ENCODE data around the gene CCDC184.

CCDC184 gene

DNA sequence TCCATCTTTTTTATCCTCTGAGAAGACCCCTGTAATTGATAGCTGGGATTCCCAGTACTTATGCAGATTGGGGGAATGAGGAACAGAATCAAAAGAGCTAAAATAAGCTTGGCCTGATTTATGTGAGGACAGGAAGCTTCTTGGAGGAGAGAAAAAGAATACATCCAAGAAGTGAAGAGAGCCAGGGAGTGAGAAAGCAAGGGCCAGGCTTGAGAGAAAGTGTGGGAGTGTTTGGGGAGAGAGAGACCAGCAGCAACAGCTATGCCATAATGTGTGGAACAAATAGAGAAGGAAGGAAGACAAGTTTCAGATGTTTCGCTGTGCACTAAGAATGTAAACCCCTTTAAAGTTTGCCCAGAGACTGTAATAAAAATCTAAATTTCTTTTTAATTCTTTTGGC lies 4.0 kb upstream of the CCDC184 start:
- DNase-seq: no peak

DNA sequence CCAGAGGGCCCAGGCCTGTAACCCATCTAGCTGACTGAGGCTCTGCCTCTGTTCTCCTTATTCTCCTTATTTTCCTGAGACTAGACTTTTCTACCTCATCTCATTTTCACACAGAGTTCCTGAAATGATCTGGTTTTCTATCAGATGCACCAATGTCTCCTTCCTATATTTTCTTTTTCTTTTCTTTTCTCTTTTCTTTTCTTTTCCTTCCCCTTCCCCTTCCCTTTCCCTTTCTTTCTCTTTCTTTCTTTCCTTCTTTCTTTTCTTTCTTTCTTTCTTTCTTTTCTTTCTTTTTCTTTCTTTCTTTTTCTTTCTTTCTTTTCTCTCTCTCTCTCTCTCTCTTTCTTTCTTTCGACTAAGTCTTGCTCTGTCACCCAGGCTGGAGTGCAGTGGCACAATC lies 3.0 kb upstream of the CCDC184 start:
- no peak for DNase-seq

DNA sequence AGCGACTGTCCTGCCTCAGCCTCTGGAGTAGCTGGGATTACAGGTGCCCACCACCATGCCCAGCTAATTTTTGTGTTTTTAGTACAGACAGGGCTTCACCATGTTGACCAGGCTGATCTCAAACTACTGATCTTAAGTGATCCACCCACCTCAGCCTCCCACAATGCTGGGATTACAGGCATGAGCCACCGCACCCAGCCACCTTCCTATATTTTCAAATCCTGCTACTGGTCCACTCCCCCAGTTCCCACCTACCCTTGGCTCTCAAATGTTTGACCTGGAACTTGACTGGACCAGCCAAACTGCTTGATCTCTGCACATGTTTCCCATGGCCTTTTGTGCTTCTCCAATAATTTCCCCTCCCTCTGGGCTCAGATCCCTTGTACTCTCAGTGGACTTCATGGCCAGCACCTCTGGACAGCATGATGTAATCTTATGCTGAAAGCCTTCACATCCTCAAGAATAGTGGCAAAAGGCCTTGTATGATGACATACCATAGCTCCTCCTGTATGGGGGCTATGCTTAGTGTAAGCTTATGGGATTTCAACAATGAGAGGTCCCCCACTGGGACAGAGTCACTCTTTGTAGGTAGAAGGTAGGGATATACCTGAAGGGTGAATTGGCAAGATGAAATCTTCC lies 2.5 kb upstream of the CCDC184 start:
- no peak for DNase-seq

DNA sequence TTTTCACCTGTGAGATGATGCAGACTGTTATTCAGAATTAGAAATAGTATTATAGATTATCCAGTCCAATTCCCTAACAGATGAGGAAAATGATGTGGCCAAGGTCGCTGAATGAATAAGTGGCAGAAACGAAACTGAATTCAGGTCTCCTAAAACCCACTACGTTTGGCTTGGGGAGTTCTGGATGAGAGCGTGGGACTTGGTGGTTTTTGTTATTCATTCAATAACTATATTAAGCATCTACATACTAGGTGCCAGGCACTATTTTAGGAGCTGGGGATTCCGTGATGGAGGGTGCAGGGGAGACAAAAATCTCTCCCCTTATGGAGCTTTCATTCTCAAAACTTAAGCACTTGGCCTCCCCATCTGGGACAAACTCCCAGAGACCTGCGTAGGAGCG lies 813 bp upstream of the CCDC184 start:
- no peak for DNase-seq

DNA sequence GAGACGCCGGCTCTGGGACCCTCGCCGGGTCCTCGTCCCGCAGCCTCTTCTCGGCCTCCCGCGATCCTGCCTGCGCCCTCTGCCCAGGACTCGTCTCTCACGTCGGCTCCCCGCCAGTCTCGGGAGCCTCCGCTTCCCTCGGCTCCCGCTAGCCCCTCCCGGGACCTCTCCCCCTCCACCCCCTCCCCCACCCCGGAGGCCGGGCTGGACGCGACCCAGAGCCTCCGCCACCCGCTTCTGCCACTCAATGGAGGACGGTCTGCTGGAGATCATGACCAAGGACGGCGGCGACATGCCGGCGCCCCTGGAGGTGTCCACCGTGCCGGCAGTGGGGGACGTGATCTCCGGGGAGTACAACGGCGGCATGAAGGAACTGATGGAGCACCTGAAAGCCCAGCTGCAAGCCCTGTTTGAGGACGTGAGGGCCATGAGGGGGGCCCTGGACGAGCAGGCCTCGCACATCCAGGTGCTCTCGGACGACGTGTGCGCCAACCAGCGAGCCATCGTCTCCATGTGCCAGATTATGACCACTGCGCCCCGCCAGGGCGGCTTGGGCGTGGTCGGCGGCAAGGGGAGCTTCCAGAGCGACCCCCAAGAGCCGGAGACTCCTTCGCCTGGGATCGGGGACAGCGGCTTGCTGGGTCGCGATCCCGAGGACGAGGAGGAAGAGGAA lies 568 bp downstream of the CCDC184 start:
- DNase-seq: no peak

DNA sequence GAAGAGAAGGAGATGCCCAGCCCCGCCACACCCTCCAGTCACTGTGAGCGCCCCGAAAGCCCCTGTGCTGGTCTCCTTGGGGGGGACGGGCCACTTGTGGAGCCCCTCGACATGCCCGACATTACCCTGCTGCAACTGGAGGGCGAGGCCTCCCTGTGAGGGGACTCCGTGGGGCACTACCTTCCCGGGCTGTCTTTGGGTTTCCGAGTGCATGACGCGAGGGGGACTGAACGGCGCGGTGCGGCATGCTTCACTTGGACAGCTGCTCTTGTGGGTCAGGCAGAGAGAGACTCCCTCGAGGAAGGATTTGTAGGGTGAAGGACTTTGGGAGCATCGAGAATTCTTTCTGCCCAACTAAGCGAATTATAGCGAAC lies 1.1 kb downstream of the CCDC184 start:
- no peak for DNase-seq

DNA sequence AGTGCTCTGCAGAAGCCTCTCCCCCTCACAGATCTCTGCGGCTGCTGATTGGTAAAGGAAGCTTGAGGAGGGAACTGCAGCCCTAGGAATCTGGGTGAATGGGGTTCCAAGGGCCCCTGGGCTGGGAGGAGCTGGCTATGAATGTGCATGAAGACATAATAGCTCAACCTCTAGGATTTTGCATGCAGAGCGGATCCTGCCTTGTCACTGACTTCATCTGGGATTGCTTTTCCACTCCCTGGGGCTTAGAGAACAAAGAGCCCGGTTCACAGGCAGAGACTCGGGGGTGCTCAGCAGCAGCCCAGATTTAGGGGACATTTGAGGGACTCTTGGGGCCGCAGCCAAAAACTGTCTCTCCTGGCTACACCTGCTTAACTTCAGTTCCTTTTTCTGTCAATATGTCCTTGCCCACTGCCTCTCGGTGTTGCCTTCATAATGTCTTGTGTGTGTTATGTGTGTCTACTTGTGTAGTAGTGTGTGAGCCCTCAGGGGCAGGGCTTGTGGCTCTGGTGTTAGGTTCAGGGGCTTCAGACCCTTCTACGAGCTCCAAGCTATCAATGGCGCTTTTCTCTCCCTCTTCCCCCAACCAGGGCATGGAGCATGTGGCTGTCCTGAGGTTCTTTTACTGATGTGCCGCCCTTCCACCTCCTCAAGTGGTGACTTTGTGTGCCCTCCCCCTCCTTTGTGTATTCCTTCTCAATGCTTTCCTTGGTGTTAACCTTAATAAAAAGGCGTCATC lies 1.9 kb downstream of the CCDC184 start:
- DNase-seq: peak; percentile 31

DNA sequence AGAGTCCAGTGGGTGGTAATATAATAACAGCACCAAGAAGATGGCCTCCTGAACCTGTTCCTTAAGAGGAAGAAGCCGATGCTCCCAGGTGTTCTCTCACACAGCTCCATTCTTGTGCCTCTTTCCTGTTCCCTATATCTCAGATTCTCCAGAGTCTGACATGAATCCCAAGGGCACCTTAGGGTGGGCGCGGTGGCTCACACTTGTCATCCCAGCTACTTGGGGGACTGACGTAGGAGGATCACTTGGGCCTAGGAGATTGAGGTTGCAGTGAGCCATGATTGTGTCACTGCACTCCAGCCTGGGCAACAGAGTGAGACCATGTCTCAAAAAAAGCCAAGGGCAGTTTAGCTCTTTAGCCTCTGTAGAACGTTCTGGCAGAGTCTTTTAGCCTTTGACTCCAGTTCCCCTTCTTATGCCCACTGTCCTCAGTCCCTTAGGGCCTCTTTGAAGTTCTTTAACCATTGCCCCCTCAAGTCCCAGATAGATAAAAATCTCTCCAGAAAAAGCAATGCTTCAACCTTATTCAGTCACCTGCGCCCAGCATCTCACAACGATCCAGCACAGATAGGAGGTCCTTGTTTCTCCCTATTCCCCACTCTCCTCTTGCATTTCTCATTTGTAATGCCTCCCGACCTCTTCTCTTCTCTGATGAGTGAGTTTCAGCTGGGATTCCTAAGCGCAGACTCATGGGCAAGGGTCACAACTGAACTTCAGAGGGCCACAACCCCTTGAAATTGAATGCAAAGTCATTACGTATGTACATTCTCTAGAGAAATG lies 4.7 kb downstream of the CCDC184 start:
- DNase-seq: no peak

DNA sequence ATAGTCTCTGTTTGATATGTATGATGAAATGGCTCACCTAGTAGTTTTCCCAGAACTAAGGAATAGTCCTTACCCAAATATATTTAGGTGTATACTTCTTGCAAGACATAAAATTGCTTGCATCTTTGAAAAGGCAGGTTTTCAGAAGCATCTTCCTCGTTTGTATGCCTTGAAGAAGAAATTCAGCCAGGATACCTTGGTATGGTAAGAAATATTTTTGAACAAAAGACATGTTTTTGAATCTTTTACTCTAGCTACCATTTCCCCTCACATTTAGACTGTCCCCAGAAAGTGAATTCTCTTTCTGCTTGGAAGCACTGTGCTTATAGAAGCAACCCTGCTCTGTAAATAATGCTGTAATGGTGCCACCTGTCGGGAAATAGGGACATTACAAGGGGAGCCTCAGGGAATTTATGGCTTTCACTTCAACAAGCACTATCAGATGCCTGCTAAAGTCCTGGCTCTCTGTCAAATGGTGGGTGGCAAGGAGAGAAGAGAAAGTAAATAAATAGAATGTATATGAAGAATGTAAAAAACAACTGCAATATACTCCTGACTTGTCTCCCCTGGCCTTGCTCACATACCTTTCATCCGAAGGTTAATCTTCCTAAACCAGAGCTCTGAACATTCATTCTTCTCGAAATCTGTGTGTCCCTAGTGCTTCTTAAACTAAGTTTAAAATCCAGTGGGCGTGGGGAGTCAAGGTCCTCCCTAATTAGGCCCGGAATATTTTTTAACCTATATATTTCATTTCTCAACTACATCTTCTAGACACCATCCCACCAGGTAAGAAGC lies 6.1 kb downstream of the CCDC184 start:
- peak; percentile 66 for DNase-seq

DNA sequence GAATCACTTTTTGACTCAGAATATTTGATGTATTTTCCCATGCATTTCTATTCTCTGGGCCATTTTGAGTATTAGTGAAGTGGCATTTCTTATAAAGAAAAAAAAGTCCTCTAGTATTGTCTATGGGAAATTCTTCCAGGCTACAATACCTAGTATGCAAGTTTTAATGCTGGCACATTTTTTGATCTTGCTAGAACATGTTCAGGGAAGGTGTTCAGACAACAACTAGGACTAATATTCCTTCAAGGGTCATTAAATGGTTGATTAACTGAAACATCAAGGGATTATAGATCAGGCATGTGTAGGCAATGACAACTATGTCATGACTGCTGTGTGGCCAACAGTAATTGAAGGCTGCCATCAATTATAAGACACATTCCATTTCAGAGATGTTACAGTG lies 7.7 kb downstream of the CCDC184 start:
- DNase-seq: no peak

DNA sequence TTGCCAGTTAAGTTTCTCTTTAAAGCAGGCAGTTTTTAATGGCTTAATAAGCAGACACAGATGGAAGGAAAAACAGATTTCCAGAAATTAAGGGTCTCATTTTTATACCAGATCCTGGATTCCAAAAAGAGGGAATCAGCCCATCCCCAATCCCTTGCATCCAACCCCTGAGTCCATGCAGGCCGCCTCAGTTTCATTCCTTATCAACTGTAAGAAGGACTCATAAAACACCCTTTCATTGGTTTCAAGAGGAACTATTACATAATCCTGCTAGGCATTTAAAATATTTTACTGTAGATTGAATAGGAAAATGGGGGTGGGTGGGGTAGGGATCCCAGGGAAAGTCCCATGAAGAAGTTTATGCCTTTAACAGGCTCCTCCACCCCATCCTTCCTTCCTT lies 9.4 kb downstream of the CCDC184 start:
- DNase-seq: no peak

DNA sequence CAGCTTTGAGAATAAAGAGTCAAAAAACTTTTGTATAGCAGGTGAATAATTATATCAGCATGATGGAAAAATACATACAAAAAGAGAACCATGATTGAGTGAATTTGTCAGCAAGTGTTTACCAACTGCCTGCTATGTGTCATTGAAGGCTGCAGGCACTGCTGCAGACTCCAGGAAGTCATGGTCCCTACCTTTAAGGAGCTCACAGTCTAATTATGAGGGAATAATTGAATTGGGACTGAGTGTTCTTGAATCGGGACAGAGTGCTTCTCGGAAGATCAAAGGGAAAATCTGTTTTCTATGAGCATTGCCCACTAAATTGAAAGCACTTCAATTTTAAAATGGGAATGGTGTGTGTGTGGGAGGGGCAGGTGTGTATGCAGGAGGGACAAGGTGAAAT lies 10.2 kb downstream of the CCDC184 start:
- DNase-seq: no peak

DNA sequence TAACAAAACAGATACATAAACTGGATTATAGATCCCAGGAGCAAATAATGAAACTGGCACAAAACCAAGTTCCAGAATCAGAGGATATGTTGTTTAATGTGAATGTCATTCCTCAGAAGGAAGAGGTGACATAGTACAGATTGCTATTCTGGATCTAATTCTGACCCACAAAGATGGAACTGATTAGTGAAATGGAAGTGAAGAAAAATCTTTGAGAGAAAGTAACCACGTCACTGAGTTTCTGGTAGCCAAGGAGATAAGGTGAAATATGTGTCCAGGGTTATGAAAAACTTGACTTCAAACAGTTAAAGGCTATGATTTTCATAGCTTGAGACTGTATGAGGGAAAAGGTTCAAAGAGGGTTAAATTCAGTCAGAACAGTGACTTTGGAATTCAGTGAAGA lies 11.4 kb downstream of the CCDC184 start:
- DNase-seq: peak; percentile 67

DNA sequence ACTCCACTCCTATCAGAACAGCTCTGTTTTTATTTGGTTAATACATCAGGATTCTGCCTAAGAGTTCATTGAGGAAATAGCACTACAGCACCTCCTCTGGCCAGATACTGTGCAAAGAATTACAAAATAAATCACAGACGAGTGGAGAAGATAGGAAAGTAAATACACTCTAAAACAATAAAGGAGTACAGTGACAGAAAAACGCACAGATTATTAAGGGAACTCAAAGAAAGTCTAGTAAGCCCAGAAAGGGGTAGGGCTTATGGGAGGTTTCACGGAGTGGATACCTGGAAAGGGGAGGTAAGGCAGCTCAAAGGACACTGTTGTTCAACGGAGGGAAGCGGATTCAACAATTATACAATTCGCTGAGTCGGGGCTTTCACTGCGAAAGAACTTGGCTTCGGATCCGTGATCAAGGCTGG lies 14.1 kb downstream of the CCDC184 start:
- peak; percentile 30 for DNase-seq

DNA sequence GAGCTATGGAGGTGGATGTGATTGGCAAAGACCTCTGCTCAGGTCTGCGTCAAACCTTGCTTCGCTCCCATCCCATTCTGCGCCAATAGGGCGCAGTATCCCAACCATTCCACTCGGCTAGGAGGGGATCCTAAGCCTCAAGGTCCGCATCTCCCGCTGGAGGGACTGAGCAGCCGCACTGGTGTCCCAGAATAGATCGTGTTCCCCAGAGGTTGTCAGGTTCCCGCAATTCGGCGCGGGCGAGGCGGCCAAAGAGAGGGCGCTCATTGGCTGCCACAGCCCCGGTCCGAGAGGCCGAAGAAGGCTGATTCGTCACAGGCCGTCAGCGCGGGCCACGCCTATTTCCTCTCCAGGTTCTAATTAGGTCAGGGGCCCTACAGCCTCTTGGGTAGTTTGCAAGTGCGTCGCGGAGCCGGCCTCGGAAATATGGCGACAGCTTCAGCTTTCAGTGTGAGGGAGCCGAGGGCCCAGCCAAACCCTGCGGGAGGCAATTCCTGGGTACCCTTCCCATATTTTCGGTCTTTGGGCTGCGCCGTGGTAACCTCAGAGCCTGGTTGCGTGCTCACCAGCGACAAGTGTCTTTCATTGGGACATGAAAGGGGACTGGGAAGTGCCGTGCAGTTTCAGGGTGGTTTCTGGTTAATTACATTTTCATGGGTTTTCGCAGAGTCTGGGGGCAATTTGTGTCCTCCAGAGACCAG lies 14.7 kb downstream of the CCDC184 start:
- DNase-seq: peak; percentile 94

DNA sequence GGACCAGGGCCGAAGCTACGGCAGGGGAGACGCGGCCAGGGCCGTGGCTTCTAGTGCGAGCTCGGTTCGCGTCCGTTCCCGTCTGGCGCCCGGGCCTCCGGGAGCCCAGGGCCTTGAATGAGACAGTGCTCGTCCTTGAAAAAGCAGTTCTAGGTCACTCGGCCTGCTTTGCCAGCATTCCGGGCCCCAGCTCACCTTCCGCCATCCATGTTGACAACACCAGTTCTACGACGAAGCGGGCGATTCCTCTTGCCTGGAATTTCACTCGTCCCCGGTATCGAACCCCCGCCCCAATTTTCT lies 15.2 kb downstream of the CCDC184 start:
- no peak for DNase-seq

DNA sequence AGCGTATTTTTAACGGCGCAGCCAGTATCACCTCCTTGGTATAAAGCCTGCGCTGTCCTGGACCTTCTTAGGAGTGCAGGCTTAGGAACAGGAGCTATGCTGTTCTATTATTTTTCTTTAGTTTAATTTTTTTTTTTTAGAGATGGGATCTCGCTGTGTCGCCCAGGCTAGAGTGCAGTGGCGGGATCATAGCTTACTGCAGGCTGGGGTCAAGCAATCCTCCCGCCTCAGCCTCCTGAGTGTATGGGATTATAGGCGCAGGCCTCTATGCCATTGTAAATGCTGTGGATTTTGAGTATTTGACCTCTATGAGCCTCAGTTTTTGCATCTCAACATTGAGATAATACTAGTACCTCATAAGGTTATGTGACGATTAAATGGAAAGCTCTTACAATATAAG lies 15.5 kb downstream of the CCDC184 start:
- no peak for DNase-seq

DNA sequence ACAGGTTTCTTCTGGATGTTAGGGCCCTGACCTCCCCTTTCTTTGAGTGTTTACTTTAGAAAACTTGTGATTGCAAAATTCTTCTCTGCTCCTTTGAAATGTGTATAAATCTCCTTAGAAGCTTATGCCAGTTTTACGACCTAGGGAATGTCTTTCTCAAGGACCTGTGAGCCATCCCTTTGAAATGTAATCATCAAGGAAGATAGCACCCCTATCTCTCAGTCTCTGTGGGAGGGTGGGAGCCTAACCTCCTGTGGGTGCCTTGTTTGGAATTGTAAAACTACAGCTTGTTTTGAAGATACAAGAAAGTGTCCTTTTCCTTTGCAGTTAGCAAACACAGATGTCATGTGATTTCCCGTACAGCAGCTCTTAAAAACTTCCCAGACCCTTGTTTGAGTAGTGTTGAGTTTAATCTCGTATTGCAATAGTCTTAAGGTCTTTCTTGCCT lies 16.4 kb downstream of the CCDC184 start:
- DNase-seq: no peak

DNA sequence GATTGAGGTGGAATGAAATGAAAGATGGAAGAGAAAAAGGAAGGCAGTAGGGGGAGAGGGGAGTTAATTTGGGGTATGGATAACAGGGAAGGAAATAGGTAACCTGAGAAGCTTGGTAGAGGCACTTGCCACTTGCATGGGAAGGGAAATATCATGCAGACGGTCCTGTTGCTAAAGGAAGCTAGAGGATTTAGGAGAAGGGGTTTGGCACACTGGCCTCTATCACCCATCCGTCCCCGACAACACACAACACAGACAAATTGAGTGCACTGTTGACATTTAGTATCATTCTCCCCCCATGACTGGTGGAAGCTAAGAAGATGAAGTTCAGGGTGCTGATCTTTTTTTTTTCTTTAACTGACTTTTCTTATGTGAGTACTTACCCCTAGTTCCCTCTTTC lies 17.6 kb downstream of the CCDC184 start:
- DNase-seq: no peak

DNA sequence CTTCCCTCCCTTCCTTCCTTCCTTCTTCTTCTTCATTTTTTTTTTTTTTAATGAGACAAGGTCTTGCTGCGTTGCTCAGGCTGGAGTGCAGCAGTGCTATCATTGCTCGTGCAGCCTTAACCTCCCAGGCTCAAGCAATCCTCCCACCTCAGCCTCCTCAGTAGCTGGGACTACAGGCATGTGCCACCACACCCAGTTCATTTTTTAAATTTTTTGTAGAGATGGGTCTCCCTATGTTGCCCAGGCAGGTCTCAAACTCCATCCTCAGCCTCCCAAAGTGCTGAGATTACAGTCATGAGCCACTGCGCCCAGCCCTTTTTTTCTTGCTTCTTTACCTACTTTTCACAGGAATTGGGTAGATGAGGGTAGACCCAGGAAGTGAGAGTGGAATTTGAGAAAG lies 18.1 kb downstream of the CCDC184 start:
- no peak for DNase-seq

DNA sequence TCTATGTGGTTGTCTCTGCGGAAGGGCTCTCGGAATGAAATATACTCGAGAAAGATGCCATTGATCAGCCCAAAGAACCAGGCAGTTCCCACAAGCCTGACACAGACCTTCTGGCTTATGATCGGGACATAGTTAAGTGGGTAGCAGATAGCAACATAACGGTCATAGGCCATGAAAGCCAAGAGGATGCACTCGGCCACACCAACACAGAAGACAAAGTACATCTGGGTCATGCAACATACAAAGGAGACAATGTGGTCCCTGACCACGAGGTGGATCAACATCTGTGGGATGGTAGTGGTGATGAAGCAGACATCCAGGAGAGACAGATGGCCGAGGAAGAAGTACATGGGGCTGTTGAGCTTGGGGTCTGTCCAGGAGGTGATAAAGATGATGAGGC lies 19.3 kb downstream of the CCDC184 start:
- DNase-seq: no peak

DNA sequence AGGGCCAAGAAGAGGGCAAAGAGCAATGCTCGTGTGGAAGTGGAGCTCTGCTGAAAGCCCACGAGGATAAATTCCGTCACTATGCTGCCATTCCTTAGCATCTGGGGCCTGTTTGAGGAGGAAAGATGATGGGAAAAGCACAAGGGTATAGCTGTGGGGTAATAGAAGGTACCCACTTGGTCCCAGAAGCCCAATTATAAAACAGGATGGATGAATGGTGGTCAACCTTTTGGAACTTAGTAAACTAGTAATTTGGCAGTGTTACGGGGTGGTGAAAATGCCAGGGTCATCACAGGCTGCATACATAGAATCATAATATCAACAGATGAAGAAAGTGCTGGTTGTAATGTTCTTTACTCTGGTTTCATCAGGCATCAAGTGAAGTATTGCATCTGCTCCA lies 19.7 kb downstream of the CCDC184 start, which contains the start of gene OR10AD1:
OR10AD1 (minus strand) TSS at position 101 of the 400 bp plus-strand sequence; CDS start at position 101, 0 bp downstream.
- no peak for DNase-seq

Data from fibroblast of skin of abdomen (primary cell).